GM21786 (cell line): Measurements from ENCODE around the gene ZNF524.
A peak's percentile ranks its signal among the peaks of the same experiment; 100 is the strongest.

Experiments
- ATAC-seq: cut with Tn5 transposase; IDR thresholded peaks from one replicate; pipeline ENCODE4 v1.9.1; 2021; ENCODE audit not compliant: unreplicated experiment

The ZNF524 gene

GRCh38 chr19:55601084-55601483 lies 996 bp downstream of the ZNF524 start:
- no peak for ATAC-seq

DNA sequence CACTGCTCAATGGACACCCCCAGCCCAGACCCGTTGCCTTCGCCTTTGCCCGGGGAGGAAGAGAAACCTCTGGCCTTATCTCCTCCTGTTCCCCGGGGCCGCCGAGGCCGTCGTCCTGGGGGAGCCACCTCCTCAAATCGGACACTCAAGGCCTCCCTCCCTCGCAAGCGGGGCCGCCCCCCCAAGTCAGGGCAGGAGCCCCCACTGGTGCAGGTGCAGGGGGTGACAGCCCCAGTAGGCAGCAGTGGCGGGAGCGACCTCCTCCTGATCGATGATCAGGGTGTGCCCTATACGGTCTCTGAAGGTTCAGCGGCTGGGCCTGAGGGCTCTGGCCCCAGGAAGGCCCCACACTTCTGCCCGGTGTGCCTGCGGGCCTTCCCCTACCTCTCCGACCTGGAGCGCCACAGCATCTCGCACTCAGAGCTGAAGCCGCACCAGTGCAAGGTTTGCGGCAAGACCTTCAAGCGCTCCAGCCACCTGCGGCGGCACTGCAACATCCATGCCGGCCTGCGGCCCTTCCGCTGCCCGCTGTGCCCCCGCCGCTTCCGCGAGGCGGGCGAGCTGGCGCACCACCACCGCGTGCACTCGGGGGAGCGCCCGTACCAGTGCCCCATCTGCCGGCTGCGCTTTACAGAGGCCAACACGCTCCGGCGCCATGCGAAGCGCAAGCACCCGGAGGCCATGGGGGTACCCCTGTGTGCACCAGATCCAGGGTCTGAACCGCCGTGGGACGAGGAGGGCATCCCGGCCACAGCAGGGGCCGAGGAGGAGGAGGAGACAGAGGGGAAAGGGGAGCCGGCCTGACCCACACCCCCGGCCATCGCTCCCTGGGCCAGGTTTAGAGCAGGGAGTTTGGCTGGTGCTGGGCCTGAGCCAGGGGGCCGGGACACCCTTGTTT lies 2.3 kb downstream of the ZNF524 start:
- ATAC-seq, result no peak

DNA sequence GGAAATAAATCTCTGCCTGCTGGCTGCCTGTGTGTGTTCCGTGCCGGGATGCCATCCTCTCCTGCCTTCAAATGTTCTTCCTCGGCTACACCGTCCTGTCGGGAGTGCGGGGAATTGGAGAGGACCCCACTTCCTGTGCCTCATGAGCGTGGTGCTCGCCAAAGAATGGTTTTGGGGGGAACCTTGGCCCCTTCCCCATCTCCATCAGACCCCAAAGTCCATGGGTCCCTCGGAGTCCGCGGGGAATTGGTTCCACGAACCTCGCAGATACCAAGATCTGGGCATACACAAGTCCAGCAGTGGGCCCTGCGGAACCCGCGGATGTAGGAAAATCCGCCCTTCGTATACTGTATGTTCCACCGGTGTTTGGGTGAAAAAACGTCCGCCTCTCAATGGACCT lies 3.0 kb downstream of the ZNF524 start:
- ATAC-seq, result no peak

GRCh38 chr19:55603581-55604292 lies 3.6 kb downstream of the ZNF524 start:
- no peak for ATAC-seq

DNA sequence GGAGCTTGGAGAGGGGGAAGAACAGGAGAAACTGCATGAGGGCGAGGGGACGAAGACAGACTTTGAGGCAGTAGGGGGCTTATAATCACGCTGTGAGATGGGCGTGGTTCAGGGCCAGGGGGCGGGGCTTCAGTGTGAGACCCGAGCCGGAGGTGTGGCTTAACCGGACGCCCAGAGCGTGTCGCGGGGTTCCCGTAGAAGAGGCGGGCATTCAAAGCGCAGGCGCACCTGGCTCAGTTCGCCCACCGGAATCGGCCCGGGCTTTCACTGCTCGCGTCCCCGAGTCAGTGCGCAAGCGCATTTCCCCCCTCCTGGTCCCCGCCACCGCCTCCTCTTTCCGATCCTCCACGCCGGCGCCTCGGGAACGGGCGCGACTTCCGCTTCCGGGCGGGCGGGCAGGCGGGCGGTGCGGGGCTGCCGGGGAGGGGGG lies 5.1 kb downstream of the ZNF524 start:
- peak; percentile 67 for ATAC-seq

DNA sequence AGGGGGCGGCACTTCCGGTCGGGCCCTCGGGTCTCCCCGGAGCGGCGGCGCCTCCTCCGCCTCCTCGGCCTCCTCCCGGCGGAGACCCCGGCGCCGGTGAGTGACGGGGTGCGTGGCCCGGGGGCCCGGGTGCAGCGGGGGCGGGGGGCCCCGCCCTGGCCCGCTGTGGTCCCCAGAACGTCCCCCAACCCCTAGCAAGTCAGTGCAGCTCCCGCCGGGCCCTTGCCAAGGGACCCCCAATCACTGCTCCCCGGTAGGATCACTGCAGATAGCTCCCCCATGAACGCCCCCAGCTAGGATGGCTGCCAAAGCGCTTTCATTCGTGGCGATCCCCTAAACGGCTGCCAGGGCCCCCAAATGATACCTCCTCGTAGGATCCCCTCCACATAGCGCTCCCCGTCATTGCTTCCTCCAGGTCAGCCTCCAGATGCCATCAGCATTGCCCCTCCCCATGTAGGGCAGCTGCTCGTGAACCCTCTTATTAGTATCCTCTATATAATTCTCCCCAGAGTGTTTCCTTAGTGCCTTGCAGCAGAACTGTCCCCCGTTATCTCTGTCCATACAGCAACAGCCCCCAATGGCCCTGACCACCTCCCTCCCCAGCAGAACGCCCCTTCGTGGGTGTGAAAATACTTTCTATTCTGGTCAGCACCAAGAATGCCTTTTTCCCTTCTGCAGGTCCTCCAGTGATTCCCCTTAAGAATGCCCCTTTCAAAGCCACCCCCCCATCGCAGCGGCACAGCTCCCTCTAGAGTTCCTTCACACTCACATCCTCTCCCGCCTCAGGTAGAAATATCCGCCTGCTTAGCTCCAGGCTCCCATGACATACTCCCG lies 5.8 kb downstream of the ZNF524 start, which contains the start of gene ZNF865:
Gene ZNF865 (plus strand): TSS at position 11 of the 834 bp plus-strand sequence. CDS start 7,972 bp downstream, outside the sequence.
- peak; percentile 34 for ATAC-seq

DNA sequence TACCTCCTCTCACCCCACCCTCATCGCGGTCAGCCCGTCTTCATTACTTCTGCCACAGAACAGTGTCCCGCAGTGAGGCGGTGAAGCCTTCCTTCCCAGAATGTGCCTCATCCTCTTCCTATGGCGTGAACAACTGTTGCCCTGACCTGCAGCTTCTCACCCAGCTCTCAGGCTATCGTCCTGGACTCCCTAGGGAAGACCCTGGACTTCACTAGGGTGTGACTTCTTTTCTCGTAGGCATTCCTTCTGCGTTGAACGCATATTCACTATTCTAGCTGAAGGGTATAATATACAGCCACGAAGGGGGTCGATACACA lies 6.3 kb downstream of the ZNF524 start:
- ATAC-seq, result no peak

DNA sequence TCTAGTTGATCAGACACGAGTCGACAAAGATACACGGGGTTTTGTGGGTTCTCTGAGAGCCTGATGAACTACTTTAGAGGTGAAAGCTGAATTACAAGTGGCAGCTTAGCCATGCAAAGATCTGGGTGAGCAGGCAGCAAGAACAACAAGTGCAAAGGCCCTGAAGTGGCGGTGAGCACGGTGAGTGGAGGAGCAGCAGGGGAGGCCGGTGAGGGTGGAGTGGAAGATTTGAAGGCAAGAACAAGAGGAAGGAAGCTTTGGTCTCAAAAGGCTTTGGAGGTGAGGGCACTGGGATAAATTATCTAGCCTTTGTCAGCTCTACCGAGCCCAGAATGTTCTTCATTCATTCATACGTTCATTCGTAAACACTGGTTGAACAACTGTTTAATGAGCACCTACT lies 6.7 kb downstream of the ZNF524 start:
- no peak for ATAC-seq

GRCh38 chr19:55609326-55609725 lies 9.2 kb downstream of the ZNF524 start:
- ATAC-seq, result no peak

GRCh38 chr19:55611300-55611982 lies 11.4 kb downstream of the ZNF524 start:
- no peak for ATAC-seq

- no peak for ATAC-seq
Measured at GRCh38 chr19:55611983-55612645, 12.0 kb downstream of the ZNF524 start.

DNA sequence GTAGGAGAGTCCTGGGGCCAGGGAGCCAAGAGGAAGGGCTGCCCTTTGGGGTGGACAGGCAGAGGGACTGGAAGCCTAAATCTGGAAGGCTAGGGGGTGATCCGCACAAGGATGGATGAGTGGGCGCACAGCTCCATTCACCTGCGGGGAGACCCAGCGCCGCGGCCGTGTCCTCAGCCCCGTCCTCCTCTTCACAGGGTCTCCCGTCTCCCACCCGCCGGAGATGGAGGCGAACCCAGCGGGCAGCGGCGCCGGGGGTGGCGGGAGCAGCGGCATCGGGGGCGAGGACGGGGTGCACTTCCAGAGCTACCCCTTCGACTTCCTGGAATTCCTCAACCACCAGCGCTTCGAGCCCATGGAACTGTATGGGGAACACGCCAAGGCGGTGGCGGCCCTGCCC lies 13.3 kb downstream of the ZNF524 start:
- no peak for ATAC-seq

DNA sequence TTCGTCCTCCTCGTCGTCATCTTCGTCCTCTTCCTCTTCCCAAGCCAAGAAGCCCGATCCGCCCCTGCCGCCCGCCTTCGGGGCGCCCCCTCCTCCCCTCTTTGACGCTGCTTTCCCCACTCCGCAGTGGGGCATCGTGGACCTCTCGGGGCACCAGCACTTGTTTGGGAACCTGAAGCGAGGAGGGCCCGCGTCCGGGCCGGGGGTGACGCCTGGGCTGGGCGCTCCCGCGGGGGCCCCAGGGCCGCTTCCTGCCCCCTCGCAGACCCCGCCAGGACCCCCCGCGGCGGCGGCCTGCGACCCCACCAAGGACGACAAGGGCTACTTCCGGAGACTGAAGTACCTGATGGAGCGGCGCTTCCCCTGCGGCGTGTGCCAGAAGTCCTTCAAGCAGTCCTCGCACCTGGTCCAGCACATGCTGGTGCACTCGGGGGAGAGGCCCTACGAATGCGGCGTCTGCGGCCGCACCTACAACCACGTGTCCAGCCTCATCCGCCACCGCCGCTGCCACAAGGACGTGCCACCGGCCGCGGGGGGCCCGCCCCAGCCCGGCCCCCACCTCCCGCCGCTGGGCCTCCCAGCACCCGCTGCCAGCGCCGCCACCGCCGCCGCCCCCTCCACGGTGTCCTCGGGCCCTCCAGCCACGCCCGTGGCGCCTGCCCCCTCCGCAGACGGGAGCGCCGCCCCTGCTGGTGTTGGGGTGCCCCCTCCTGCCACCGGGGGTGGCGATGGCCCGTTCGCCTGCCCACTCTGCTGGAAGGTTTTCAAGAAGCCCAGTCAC lies 14.0 kb downstream of the ZNF524 start:
- no peak for ATAC-seq

- ATAC-seq, result no peak
Measured at GRCh38 chr19:55614711-55615542, 14.8 kb downstream of the ZNF524 start.

- no peak for ATAC-seq
Measured at GRCh38 chr19:55615543-55616394, 15.7 kb downstream of the ZNF524 start.

DNA sequence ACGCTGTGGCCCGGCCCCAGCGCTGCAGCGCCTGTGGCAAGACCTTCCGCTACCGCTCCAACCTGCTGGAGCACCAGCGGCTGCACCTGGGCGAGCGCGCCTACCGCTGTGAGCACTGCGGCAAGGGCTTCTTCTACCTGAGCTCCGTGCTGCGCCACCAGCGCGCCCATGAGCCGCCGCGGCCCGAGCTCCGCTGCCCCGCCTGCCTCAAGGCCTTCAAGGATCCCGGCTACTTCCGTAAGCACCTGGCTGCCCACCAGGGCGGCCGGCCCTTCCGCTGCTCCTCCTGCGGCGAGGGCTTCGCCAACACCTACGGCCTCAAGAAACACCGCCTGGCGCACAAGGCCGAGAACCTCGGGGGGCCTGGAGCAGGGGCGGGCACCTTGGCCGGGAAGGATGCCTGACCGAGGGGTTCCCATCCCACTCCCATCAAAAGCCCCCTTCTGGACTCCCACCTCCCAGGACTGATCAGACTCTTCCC lies 16.3 kb downstream of the ZNF524 start:
- ATAC-seq, result no peak

GRCh38 chr19:55617426-55617825 lies 17.3 kb downstream of the ZNF524 start:
- no peak for ATAC-seq

- no peak for ATAC-seq
Measured at GRCh38 chr19:55618426-55618825, 18.3 kb downstream of the ZNF524 start.
